ENCODE data around the gene RASSF4.

RASSF4 gene

GRCh38 chr10:45015590-45015989 is 56.0 kb downstream of the RASSF4 start:
- no peak for DNase-seq

GRCh38 chr10:45023426-45023825 is 63.8 kb downstream of the RASSF4 start:
- DNase-seq, result no peak

- no peak for DNase-seq
Measured at GRCh38 chr10:45034301-45034700, 74.7 kb downstream of the RASSF4 start.

GRCh38 chr10:45035673-45036072 is 76.1 kb downstream of the RASSF4 start:
- DNase-seq, result no peak

- DNase-seq, result no peak
Measured at GRCh38 chr10:45040921-45041542, 81.4 kb downstream of the RASSF4 start.

GRCh38 chr10:45044290-45044689 is 84.7 kb downstream of the RASSF4 start:
- DNase-seq, result no peak
